GM06990 (cell line): ENCODE results near the gene ITPR1.

ENCODE experiments used
- DNase-seq: peaks from one replicate; pipeline ENCODE4 v3.0.0-alpha.2; 2011; ENCODE audit not compliant: insufficient read length; ENCODE audit errors: extremely low read depth
- H3K27me3 ChIP-seq: replicated peaks from 2 replicates; pipeline ENCODE4 v1.6.0; 2011; ENCODE audit warnings: low read length; ENCODE audit not compliant: control insufficient read depth, insufficient read depth
- H3K36me3 ChIP-seq: 2 replicates; pipeline ENCODE4 v1.5.1; 2011; ENCODE audit warnings: low read length; ENCODE audit not compliant: control insufficient read depth, insufficient read depth
- H3K4me3 ChIP-seq: replicated peaks from 2 replicates; pipeline ENCODE4 v1.5.1; 2011; ENCODE audit warnings: low read depth, mild to moderate bottlenecking, control low read depth, low read length
- TF ChIP-seq, protein P1 (sequence below): IDR thresholded peaks from 2 replicates; pipeline ENCODE4 v1.5.1; 2011; ENCODE audit warnings: low read length, control low read depth, mild to moderate bottlenecking, inconsistent platforms; ENCODE audit not compliant: insufficient read depth, poor library complexity, severe bottlenecking

Gene ITPR1

DNA sequence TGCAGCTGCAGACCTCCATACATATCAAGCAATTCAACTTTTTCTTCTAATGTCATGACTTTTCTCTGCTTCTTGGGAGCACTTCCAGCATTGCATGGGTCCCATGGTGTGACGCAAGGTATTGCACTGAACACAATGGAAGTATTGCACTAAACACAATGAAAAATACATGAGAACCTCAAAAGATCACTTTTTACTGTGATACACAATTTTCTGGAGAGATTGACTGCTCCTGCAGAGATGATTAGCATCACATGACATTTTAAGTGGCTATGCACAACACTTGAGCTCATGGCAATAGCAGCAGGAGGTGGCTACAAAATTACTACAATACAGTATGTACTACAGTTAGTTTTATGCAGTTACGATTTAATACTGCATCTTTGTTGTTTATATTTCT lies 372.6 kb downstream of the ITPR1 start:
- no peak for DNase-seq
- no peak overlapping the region for H3K4me3 ChIP-seq
- no peaks in the 10 kb centered on the region for H3K27me3 ChIP-seq
- no peaks in the 10 kb centered on the region for H3K36me3 ChIP-seq
- TF ChIP-seq, protein P1, sequence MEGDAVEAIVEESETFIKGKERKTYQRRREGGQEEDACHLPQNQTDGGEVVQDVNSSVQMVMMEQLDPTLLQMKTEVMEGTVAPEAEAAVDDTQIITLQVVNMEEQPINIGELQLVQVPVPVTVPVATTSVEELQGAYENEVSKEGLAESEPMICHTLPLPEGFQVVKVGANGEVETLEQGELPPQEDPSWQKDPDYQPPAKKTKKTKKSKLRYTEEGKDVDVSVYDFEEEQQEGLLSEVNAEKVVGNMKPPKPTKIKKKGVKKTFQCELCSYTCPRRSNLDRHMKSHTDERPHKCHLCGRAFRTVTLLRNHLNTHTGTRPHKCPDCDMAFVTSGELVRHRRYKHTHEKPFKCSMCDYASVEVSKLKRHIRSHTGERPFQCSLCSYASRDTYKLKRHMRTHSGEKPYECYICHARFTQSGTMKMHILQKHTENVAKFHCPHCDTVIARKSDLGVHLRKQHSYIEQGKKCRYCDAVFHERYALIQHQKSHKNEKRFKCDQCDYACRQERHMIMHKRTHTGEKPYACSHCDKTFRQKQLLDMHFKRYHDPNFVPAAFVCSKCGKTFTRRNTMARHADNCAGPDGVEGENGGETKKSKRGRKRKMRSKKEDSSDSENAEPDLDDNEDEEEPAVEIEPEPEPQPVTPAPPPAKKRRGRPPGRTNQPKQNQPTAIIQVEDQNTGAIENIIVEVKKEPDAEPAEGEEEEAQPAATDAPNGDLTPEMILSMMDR = no peak

DNA sequence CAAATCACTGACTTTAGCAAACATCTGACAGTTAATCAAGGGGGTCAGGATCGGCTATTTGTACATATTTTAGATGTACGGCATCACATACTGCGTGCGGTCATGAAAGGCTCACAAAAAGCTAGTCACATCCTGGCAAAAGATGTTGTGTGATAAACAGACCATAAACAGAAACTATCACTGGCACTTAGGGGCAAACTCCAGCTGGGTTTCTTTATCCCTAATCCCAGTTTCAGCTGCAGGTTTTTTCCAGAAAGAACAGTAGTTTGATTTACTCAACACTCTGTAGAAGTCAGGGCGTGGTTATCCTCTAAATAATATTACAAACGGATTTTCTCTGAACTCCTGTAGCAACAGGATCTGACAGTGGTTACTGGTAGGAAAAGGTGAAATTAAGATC lies 373.7 kb downstream of the ITPR1 start:
- Histone ChIP-seq H3K27me3 (no peaks in the 10 kb centered on the region), H3K36me3 (no peaks in the 10 kb centered on the region), H3K4me3 (no peak overlapping the region)
- TF ChIP-seq, protein P1 = no peak
- no peak for DNase-seq

DNA sequence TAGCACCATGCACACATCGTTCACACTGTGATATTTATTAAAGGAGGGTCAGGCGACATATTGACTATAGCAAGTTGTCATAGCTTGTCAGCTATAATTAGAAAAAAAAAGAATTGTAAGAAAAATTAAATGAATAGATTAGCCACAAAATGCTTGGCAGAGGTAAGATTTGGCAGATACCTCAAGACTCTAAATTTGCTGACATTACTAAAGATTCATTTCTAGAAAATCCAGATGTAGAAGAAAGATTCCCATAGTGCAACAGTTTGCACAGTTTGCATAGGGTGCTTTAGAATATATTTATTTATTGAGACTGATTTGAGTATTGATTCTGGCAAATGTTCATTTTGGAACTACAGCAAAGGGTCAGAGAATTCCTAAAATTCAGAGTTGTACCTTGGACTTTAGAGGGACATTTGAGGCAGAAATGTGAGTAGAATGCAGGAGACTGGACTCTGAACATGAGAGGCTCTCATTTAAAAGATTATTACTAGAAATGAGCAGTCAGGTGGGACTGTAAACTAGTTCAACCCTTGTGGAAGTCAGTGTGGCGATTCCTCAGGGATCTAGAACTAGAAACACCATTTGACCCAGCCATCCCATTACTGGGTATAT lies 384.1 kb downstream of the ITPR1 start:
- no peaks in the 10 kb centered on the region for H3K27me3 ChIP-seq
- no peak overlapping the region for H3K4me3 ChIP-seq
- DNase-seq = no peak
- TF ChIP-seq, protein P1 = no peak
- H3K36me3 ChIP-seq = no peaks in the 10 kb centered on the region

DNA sequence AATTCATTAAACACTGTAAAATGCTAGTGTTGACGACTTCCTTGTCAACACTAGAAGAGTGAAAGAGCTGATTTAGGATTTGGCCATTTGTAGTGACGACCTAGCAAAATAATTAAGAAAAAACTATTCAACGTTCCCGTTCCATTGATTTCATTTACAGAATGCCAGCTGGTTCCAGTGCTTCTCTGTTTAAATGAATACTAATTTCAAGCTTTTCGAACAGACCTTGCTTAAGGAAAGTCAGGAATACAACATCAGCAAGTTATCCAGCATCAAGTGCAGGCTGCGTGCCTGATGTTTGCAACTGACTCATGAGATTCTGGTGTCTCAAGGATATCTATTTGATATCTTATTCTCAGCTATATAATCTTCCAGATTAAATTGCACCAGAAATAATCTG lies 387.7 kb downstream of the ITPR1 start:
- H3K4me3 ChIP-seq = no peak overlapping the region
- TF ChIP-seq, protein P1 = no peak
- H3K36me3 ChIP-seq = no peaks in the 10 kb centered on the region
- H3K27me3 ChIP-seq = no peaks in the 10 kb centered on the region
- no peak for DNase-seq

DNA sequence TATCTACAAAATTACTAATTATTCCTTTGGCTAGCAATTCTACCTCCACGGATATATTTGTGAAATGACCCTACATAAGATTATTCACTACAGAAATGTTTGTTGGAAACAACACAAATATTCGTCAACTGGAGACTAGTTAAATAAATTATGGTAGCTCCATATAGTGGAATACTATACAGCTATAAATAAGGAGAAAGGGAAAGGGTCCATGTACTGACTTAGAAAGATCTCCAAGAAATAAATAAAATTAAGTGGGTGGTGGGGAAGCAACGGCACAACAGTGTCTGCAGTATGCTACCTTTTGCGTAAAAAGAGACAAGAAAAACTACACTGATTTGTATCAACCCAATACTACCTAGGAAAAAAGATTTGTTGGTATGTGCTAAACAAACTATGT lies 389.4 kb downstream of the ITPR1 start:
- no peak for DNase-seq
- Histone ChIP-seq H3K27me3 (no peaks in the 10 kb centered on the region), H3K36me3 (no peaks in the 10 kb centered on the region), H3K4me3 (no peak overlapping the region)
- TF ChIP-seq, protein P1 = no peak

DNA sequence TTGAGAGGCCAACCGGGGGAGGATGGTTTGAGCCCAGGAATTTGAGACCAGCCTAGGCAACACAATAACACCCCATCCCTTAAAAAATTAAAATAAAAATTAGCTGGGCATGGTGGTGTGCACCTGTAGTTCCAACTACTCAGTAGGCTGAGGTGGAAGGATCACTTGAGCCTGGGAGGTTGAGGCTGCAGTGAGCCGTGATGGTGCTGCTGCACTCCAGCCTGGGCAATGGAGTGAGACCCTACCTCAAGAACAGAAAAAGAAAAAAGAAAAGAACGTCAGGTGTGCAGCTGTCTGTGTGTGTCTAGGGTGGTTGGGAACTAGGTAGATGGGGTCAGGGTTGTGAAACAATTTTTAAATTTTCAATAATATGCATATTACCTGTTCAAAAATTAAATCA lies 389.9 kb downstream of the ITPR1 start:
- no peaks in the 10 kb centered on the region for H3K36me3 ChIP-seq
- H3K4me3 ChIP-seq = no peak overlapping the region
- TF ChIP-seq, protein P1 = no peak
- DNase-seq = no peak
- H3K27me3 ChIP-seq = no peaks in the 10 kb centered on the region
